Thyroid gland (tissue), 4 donors: ENCODE results near the gene GRK1. TPM values are rescaled to one million over a fixed set of nuclear protein-coding genes. Genes with fewer than 3 reads are reported as not detected.

Source experiments
- DNase-seq, 2 donors: peaks; one replicate each; pipeline ENCODE4 v3.0.0-alpha.2; 2019
- H3K27ac ChIP-seq, 3 donors: fragments of 200-600 bp; sonication (generic); 1 replicate in 2 of 3; 2 replicates in 1 of 3; pipeline ENCODE4 v1.5.1; 2016 to 2019; ENCODE audit warnings: mild to moderate bottlenecking in 1 of 3, moderate library complexity in 1 of 3
- H3K27me3 ChIP-seq: fragments of 200-600 bp; sonication (generic); one replicate; pipeline ENCODE4 v1.5.1; 2019
- H3K36me3 ChIP-seq, 2 donors: fragments of 200-600 bp; sonication (generic); one replicate each; pipeline ENCODE4 v1.5.1; 2016 to 2019
- H3K4me1 ChIP-seq, 2 donors: fragments of 200-600 bp; sonication (generic); one replicate each; pipeline ENCODE4 v1.5.1; 2017 to 2019
- H3K4me3 ChIP-seq, 3 donors: fragments of 200-600 bp; sonication (generic); replicated peaks in 1 of 3; 1 replicate in 2 of 3; 2 replicates in 1 of 3; pipeline ENCODE4 v1.5.1; 2016; ENCODE audit warnings: mild to moderate bottlenecking in 1 of 3
- H3K9me3 ChIP-seq: fragments of 200-600 bp; sonication (generic); one replicate; pipeline ENCODE4 v1.5.1; 2017
- POLR2A ChIP-seq, 2 donors: fragments of 450-650 bp; IDR thresholded peaks; one replicate each; pipeline ENCODE4 v1.6.1; 2017; ENCODE audit warnings: antibody characterized with exemption in 2 of 2, mild to moderate bottlenecking in 2 of 2, moderate library complexity in 1 of 2
- WGBS, 2 donors: methylation state at CpG; one replicate each; pipeline ENCODE4 v1.1.5; 2017; 5-methylcytosine and 5-hydroxymethylcytosine counted together
- intact Hi-C: fragments of 100-400 bp; cut with DNase I; formaldehyde crosslinking; loops from one replicate; pipeline ENCODE4 v1.15.1; 2023
- total RNA-seq, 4 donors: library from RNA; depleted of rRNA; stranded (reverse); fragments of >200 nt; gene quantifications; one replicate each; pipeline ENCODE4 v1.2.3, GENCODE V29; 2016
- TF ChIP-seq, protein P1 (sequence below), 6 experiments: fragments of 200-600 bp in 3 of 6; fragments of 450-650 bp in 3 of 6; sonication (generic) in 3 of 6; IDR thresholded peaks; one replicate each; pipeline ENCODE4 v1.5.1; 2016 to 2019; ENCODE audit warnings: antibody characterized with exemption in 6 of 6, mild to moderate bottlenecking in 2 of 6, inconsistent platforms in 1 of 6, moderate library complexity in 1 of 6

Gene GRK1
- total RNA-seq, 4 donors from 2014 or later: 2.0 to 17.9 (median 2.7) TPM

DNA sequence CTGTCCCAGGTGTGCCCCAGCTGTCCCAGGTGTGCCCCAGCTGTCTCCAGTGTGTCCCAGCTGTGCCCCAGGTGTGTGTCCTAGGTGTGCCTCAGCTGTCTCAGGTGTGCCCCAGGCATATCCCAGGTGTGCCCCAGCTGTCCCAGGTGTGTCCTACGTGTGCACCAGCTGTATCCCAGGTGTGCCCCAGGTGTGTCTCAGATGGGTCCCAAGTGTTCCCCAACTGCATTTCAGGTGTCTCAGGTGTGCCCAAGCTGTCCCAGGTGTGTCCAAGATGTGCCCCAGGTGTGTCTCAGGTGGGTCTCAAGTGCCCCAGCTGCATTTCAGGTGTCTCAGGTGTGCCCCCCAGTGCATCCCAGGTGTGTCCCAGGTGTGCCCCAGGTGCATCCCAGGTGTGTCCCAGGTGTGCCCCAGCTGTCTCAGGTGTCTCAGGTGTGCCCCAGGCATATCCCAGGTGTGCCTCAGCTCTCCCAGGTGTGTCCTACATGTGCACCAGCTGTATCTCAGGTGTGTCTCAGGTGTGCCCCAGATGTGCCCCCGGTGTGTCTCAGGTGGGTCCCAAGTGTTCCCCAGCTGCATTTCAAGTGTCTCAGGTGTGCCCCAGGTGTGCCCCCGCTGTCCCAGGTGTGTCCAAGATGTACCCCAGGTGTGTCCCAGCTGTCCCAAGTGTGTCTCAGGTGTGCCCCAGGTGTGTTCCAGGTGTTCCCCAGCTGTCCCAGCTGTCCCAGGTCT, 1.3 kb upstream of the GRK1 start:
- Histone ChIP-seq H3K4me3 (no peak overlapping the region), H3K9me3 (no peaks in the 10 kb centered on the region), H3K36me3 (no peaks in the 10 kb centered on the region), H3K27me3 (no peaks in the 10 kb centered on the region), H3K4me1 (no peaks in the 10 kb centered on the region), H3K27ac (no peak overlapping the region)
- TF ChIP-seq POLR2A (IDR thresholded peaks at IDR 0.05): no peak
- TF ChIP-seq, protein P1, sequence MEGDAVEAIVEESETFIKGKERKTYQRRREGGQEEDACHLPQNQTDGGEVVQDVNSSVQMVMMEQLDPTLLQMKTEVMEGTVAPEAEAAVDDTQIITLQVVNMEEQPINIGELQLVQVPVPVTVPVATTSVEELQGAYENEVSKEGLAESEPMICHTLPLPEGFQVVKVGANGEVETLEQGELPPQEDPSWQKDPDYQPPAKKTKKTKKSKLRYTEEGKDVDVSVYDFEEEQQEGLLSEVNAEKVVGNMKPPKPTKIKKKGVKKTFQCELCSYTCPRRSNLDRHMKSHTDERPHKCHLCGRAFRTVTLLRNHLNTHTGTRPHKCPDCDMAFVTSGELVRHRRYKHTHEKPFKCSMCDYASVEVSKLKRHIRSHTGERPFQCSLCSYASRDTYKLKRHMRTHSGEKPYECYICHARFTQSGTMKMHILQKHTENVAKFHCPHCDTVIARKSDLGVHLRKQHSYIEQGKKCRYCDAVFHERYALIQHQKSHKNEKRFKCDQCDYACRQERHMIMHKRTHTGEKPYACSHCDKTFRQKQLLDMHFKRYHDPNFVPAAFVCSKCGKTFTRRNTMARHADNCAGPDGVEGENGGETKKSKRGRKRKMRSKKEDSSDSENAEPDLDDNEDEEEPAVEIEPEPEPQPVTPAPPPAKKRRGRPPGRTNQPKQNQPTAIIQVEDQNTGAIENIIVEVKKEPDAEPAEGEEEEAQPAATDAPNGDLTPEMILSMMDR (IDR thresholded peaks at IDR 0.05): no peak
- WGBS, 2 donors: 81 to 100% methylated on average over 2 to 3 of the region's 3 CpGs
- intact Hi-C loops: no loop called here
- DNase-seq: no peak

DNA sequence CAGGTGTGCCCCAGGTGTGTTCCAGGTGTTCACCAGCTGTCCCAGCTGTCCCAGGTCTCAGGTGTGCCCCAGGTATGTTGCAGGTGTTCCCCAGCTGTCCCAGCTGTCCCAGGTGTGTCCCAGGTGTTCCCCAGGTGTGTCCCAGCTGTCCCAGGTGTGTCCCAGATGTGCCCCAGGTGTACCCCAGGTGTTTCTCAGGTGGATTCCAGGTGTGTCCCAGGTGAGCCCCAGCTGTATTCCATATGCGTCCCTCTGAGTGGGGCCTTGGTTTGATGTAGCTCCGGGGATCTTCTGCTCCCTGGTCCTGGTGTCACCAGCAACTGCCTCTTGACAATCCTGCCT, 719 bp upstream of the GRK1 start:
- Histone ChIP-seq H3K27me3 (no peaks in the 10 kb centered on the region), H3K27ac (no peak overlapping the region), H3K9me3 (no peaks in the 10 kb centered on the region), H3K4me1 (no peaks in the 10 kb centered on the region), H3K36me3 (no peaks in the 10 kb centered on the region), H3K4me3 (no peak overlapping the region)
- 94 to 100% methylated on average over 2 of the region's 2 CpGs for WGBS, 2 donors
- TF ChIP-seq, protein P1 (IDR thresholded peaks at IDR 0.05): no peak
- TF ChIP-seq POLR2A (IDR thresholded peaks at IDR 0.05): no peak
- intact Hi-C loops: no loop called here
- DNase-seq: no peak

DNA sequence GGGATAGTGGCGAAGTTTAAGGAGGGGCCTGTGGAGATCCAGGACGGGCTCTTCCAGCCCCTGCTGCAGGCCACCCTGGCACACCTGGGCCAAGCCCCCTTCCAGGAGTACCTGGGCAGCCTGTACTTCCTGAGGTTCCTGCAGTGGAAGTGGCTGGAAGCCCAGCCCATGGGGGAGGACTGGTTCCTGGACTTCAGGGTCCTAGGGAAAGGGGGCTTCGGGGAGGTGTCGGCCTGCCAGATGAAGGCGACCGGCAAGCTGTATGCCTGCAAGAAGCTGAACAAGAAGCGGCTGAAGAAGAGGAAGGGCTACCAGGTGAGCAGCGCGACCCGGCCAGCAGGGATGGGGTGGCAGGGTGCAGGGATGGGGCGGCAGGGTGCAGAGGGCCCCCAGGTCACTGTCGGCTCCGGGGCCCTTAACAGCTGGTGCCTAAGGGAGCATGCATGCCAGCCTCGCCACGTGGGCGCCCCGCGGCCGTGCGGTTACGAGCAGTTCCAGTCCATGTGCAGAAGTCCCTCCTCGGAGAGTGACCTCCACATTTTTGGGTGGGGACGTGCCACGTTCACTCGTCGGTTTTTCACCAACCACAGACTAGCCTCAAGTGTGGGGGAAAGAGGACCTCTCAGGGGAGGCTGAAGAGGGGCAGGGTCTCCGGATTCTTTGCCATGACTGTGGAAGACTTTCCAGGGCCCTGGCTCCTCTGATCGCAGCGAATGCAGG, 912 bp downstream of the GRK1 start:
- H3K9me3 ChIP-seq: no peaks in the 10 kb centered on the region
- intact Hi-C loops: no loop called here
- no peak overlapping the region for H3K4me3 ChIP-seq
- H3K4me1 ChIP-seq: no peaks in the 10 kb centered on the region
- H3K36me3 ChIP-seq: no peaks in the 10 kb centered on the region
- 92 to 93% methylated on average over 28 to 29 of the region's 29 CpGs for WGBS, 2 donors
- H3K27me3 ChIP-seq: no peaks in the 10 kb centered on the region
- TF ChIP-seq POLR2A (IDR thresholded peaks at IDR 0.05): no peak
- TF ChIP-seq, protein P1 (IDR thresholded peaks at IDR 0.05): no peak
- DNase-seq: no peak
- no peak overlapping the region for H3K27ac ChIP-seq

DNA sequence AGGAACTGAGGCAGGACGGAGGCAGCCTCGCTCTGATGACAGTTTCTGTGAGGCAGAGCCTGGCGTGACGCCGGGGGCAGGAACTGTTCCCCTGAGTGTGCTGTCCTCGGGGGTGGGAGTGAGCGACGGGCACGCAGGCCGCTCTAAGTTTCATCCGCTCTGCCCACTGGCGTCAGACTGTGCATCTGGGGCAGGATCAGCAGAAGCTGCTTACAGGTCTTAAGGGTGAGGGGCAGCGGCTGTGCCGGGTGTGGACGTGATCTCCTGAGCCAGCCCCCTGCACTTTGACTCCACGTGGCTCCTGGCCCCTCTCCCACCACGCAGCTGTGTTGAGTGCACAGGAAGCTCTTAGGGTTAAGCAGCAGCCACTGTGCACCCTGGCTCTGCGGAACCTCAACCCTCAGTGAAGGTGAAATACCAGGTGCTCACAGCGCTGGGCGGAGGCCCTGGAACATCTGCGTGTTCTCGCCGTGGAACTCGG, 1.5 kb downstream of the GRK1 start:
- intact Hi-C loops: no loop called here
- no peak for TF ChIP-seq POLR2A (IDR thresholded peaks at IDR 0.05)
- TF ChIP-seq, protein P1 (IDR thresholded peaks at IDR 0.05): no peak
- H3K27me3 ChIP-seq: no peaks in the 10 kb centered on the region
- H3K9me3 ChIP-seq: no peaks in the 10 kb centered on the region
- no peak for DNase-seq
- H3K4me3 ChIP-seq: no peak overlapping the region
- H3K27ac ChIP-seq: no peak overlapping the region
- H3K36me3 ChIP-seq: no peaks in the 10 kb centered on the region
- 68 to 76% methylated on average over 15 to 22 of the region's 24 CpGs for WGBS, 2 donors
- H3K4me1 ChIP-seq: no peaks in the 10 kb centered on the region

DNA sequence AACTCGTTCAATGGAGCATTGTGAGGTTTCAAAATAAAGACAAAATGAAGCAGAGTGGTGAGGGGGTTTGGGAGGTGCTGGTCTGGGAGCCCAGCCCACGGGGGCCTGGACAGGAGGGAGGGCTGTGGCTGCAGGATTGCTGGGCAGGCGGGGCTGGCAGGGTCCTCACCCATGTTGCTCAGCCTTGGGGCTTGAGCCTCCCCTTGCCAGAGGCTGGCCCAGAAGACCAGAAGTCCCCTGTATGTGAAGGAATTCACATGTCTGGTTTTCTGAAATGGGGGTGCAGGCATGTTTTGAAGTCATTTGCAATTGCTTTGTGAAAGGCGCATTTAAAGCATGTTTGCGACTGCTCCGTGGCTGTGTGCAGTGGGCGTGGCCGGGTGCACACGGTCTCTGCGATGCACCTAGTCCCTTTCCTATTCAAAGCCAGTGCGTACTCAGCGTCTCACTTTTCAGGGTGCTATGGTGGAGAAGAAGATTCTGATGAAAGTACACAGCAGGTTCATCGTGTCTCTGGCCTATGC, 2.3 kb downstream of the GRK1 start:
- Histone ChIP-seq H3K9me3 (no peaks in the 10 kb centered on the region), H3K27ac (no peak overlapping the region), H3K27me3 (no peaks in the 10 kb centered on the region), H3K36me3 (no peaks in the 10 kb centered on the region), H3K4me3 (no peak overlapping the region), H3K4me1 (no peaks in the 10 kb centered on the region)
- TF ChIP-seq, protein P1 (IDR thresholded peaks at IDR 0.05): no peak
- no peak for TF ChIP-seq POLR2A (IDR thresholded peaks at IDR 0.05)
- DNase-seq: no peak
- intact Hi-C loops: no loop called here
- 76 to 77% methylated on average over 13 of the region's 13 CpGs for whole genome bisulfite sequencing, 2 donors
